ENCODE measurements around the gene GRID2IP.

GRID2IP gene

GRCh38 chr7:6571160-6571779, 20.0 kb upstream of the GRID2IP start:
- no peak overlapping the region for H3K4me3 ChIP-seq (ENCODE audit: low read depth, low read length)
- no peak for TF ChIP-seq CTCF (IDR thresholded peaks at IDR 0.05; ENCODE audit: low read depth, low read length)

DNA sequence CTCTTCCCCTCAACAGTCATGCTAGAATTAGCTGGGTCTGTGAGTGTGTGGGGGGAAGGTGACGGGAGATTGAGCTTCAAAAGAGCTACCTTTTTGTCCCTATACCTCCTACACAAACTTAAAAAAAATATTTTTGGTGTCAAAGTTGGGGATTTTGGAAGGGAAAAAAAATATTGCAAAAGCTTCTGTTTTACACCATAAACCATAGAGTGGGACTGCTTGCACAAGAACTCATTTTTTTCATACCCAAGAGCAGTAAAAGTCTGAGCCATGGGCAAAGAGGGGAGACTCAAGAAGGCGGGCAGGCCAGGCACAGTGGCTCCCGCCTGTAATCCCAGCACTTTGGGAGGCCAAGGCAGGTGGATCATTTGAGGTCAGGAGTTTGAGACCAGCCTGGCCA, 16.6 kb upstream of the GRID2IP start:
- TF ChIP-seq CTCF (IDR thresholded peaks at IDR 0.05; ENCODE audit: low read depth, low read length): no peak
- H3K4me3 ChIP-seq (ENCODE audit: low read depth, low read length): no peak overlapping the region

DNA sequence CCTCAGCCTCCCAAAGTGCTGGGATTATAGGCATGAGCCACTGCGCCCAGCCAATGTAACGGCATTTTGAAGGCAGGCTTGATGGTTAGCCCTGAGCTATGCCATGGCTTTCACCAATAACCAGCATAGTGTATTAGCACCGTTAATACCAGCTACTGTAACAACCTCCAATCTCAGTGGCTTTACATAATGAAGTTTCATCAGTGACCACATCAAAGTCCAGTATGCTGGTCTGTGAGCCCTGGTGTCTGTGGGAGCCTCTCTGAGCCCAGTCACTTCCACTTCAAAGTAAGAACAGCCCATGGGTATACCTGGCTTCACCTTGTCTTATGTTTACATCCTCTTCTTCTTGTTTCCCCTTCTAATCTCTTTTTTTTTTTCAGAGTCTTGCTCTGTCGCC, 14.4 kb upstream of the GRID2IP start:
- H3K4me3 ChIP-seq (ENCODE audit: low read depth, low read length): no peak overlapping the region
- no peak for TF ChIP-seq CTCF (IDR thresholded peaks at IDR 0.05; ENCODE audit: low read depth, low read length)

- no peak overlapping the region for H3K4me3 ChIP-seq (ENCODE audit: low read depth, low read length)
- no peak for TF ChIP-seq CTCF (IDR thresholded peaks at IDR 0.05; ENCODE audit: low read depth, low read length)
Observed at GRCh38 chr7:6563936-6564770, 12.9 kb upstream of the GRID2IP start.

DNA sequence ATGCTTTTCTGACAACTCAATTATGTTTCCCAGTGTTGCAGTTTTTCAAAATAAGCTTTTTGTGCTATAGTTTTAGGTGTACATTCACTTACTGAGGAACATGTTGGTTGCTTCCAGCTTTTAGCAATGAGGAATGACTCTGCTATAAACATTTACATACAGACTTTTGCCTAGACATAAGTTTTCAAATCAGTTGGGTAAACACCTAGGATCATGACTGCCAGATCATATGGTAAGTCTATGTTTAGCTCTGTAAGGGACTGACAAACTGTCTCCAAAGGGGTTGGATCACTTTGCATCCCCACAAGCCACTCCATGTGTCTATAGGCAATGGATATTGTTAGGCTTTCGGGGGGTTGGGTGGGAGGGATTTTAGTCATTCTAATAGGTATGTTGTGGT, 10.8 kb upstream of the GRID2IP start:
- no peak for TF ChIP-seq CTCF (IDR thresholded peaks at IDR 0.05; ENCODE audit: low read depth, low read length)
- H3K4me3 ChIP-seq (ENCODE audit: low read depth, low read length): no peak overlapping the region

DNA sequence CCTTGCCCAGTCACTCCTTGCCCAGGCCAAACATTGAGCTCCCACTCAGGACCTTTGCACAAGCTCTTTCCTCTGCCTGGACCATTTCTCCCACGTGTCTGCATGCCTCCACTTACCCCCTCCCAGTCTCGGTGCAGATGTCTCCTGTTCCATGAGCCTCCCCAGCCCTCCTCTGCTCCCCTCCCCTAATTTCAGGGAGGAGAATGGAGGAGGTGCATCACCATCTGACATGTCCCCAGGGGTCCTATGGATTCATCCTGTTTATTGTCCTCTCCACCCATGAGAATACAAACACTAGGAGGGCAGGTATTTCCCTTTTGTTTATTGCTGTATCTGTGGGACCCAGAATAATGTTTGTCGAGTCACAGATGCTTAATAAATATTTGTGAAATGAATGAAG, 8.6 kb upstream of the GRID2IP start:
- no peak for TF ChIP-seq CTCF (IDR thresholded peaks at IDR 0.05; ENCODE audit: low read depth, low read length)
- no peak overlapping the region for H3K4me3 ChIP-seq (ENCODE audit: low read depth, low read length)

GRCh38 chr7:6558837-6559236, 7.6 kb upstream of the GRID2IP start:
- peak; percentile 33 for TF ChIP-seq CTCF (IDR thresholded peaks at IDR 0.05; ENCODE audit: low read depth, low read length)
- H3K4me3 ChIP-seq (ENCODE audit: low read depth, low read length): no peak overlapping the region

Measured in WI38 (cell line).